Testis (tissue), 2 donors: ENCODE data around the gene ADAT3.

Source experiments
- POLR2A ChIP-seq: fragments of 450-650 bp; IDR thresholded peaks from one replicate; pipeline ENCODE4 v1.6.1; 2017; ENCODE audit warnings: antibody characterized with exemption, mild to moderate bottlenecking, moderate library complexity
- TF ChIP-seq, protein P1 (sequence below), 3 experiments: fragments of 450-650 bp in 2 of 3; fragments of 200-600 bp in 1 of 3; sonication (generic) in 1 of 3; IDR thresholded peaks; one replicate each; pipeline ENCODE4 v1.5.1; 2016 to 2019; ENCODE audit warnings: antibody characterized with exemption in 3 of 3, mild to moderate bottlenecking in 2 of 3, moderate library complexity in 1 of 3

DNA sequence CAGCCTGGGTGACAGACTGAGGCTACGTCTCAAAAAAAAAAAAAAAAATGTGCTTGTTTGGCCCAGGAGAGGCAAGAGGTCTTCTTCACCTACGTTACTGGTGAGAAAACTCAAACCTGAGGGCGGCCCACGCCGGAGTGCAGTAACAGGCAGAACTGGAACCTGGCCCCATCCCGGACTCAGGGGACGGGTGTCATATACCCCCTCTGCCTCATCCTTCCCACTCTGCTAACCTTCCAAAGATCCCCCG lies 414 bp upstream of the ADAT3 start:
- TF ChIP-seq, protein P1, sequence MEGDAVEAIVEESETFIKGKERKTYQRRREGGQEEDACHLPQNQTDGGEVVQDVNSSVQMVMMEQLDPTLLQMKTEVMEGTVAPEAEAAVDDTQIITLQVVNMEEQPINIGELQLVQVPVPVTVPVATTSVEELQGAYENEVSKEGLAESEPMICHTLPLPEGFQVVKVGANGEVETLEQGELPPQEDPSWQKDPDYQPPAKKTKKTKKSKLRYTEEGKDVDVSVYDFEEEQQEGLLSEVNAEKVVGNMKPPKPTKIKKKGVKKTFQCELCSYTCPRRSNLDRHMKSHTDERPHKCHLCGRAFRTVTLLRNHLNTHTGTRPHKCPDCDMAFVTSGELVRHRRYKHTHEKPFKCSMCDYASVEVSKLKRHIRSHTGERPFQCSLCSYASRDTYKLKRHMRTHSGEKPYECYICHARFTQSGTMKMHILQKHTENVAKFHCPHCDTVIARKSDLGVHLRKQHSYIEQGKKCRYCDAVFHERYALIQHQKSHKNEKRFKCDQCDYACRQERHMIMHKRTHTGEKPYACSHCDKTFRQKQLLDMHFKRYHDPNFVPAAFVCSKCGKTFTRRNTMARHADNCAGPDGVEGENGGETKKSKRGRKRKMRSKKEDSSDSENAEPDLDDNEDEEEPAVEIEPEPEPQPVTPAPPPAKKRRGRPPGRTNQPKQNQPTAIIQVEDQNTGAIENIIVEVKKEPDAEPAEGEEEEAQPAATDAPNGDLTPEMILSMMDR (IDR thresholded peaks at IDR 0.05): no peak
- TF ChIP-seq POLR2A: no peak
